ENCODE results near the gene ZNF79. TPM values are rescaled to one million over a fixed set of nuclear protein-coding genes. Genes with fewer than 3 reads are reported as not detected.

ZNF79 gene
- total and polyA plus RNA-seq, 2 of the 4 experiments (the other 2 are of a cell fraction) = 5.6 to 15.4 TPM

- TF ChIP-seq FOS (IDR thresholded peaks at IDR 0.05; ENCODE audit: low read depth, low read length) (no peak), RCOR1 (IDR thresholded peaks at IDR 0.05; ENCODE audit: insufficient replicate concordance, low read length) (no peak), MXI1 (IDR thresholded peaks at IDR 0.05; ENCODE audit: borderline replicate concordance, low read depth, low read length) (no peak), CEBPB (IDR thresholded peaks at IDR 0.05; ENCODE audit: low read depth, low read length) (no peak)
- CTCF ChIA-PET = no interaction called here
- POLR2A ChIA-PET (ENCODE audit: unreplicated experiment) = no interaction called here
- peaks cover 5% of the 10 kb centered on the region; the same call in 1 of the 2 replicates for H3K27me3 ChIP-seq (ENCODE audit: control insufficient read depth, insufficient read depth, low read length)
- H3K9ac ChIP-seq (ENCODE audit: low read depth, low read length) = no peak overlapping the region
- intact Hi-C loops (cut with micrococcal nuclease) = loop anchor here (2.0 to 10.0 kb wide), 2 partner anchors 111 to 179 kb away; no protein-coding TSS in a partner anchor
- peaks cover 2% of the 10 kb centered on the region; the same call in 1 of the 2 replicates for H3K4me1 ChIP-seq (ENCODE audit: control insufficient read depth, insufficient read depth, low read length)
- no peak overlapping the region for H2AK9ac ChIP-seq (replicated peaks; ENCODE audit: low read depth, low read length, poor library complexity)
- H3K9me1 ChIP-seq (ENCODE audit: insufficient read depth, low read length) = peaks cover 8% of the 10 kb centered on the region
- ATAC-seq (ENCODE audit: low read depth) (no peak), DNase-seq (no peak)
- WGBS, 2 experiments (ENCODE audit: extremely low coverage in 2 of 2, insufficient read length in 1 of 2) = 67% methylated on average over 1 of the region's 7 CpGs; no CpG with 5 or more reads in 1 of the 2 experiments
- H3K23ac ChIP-seq (ENCODE audit: low read depth, low read length) = no peak overlapping the region
- H4K8ac ChIP-seq (ENCODE audit: low read depth in 2 of 2, low read length in 2 of 2) = no peak overlapping the region
- peaks cover 6% of the 10 kb centered on the region; the same call in 1 of the 2 replicates for H4K20me1 ChIP-seq (ENCODE audit: insufficient read depth, low read length)
- H3K36me3 ChIP-seq (ENCODE audit: control insufficient read depth, insufficient read depth, low read length) = 0 out of 2 replicates have a peak, but pooled peaks cover 1% of the 10 kb centered on the region
- no peak overlapping the region for H3K4me2 ChIP-seq (ENCODE audit: low read depth, low read length)
- no peak overlapping the region for H2BK5ac ChIP-seq (ENCODE audit: low read depth, low read length, poor library complexity, severe bottlenecking)
- H3K4ac ChIP-seq (ENCODE audit: low read depth, low read length) = no peak overlapping the region
- H2AK5ac ChIP-seq (ENCODE audit: low read depth, low read length) = no peak overlapping the region
- H2AFZ ChIP-seq (replicated peaks; ENCODE audit: low read length, poor library complexity) = peak overlapping the region; percentile 94
- H2BK120ac ChIP-seq (ENCODE audit: low read depth, low read length) = no peak overlapping the region
- H4K5ac ChIP-seq (ENCODE audit: low read depth, low read length) = no peak overlapping the region
- no peaks in the 10 kb centered on the region for H3K9me3 ChIP-seq (ENCODE audit: control insufficient read depth, insufficient read depth, low read length)
- H4K91ac ChIP-seq (ENCODE audit: insufficient read depth, low read depth, low read length) = no peak overlapping the region
- no peak overlapping the region for H3K14ac ChIP-seq (replicated peaks; ENCODE audit: low read depth, low read length)
- H3K56ac ChIP-seq (ENCODE audit: extremely low read depth, insufficient read depth, low read length) = no peak overlapping the region
- peaks cover 0 to 13% of the 10 kb centered on the region in 2 experiments; a peak in 2 of 4 replicates for H3K79me1 ChIP-seq (ENCODE audit: low read depth in 1 of 2, low read length in 2 of 2)
- BruUV-seq (replicated peaks) = no TSS peak
- H2BK20ac ChIP-seq (ENCODE audit: low read depth, low read length) = no peak overlapping the region
- no peak overlapping the region for H3K27ac ChIP-seq (ENCODE audit: insufficient read depth, low read length)
- no peak overlapping the region for H3K4me3 ChIP-seq (ENCODE audit: insufficient read depth, low read depth, low read length)
- in situ Hi-C loops (cut with MboI; ENCODE audit: low sequenced_read_pairs) = loop anchor here (5.0 to 25.0 kb wide), 2 partner anchors 178 to 458 kb away; no protein-coding TSS in a partner anchor
- no peak overlapping the region for H3K18ac ChIP-seq (ENCODE audit: low read depth, low read length)
- H2BK15ac ChIP-seq (ENCODE audit: low read depth, low read length) = no peak overlapping the region
- dilution Hi-C loops (cut with HindIII; ENCODE audit: low sequenced_read_pairs, unreplicated experiment) = no loop called here
These were observed 28.5 kb upstream of the ZNF79 start for GRCh38 chr9:127395497-127396252.

Measured in IMR-90 (cell line).